Astrocyte of the hippocampus (primary cell): ENCODE measurements around the gene MYH8.
A peak's percentile ranks its signal among the peaks of the same experiment; 100 is the strongest.

Source experiments
- DNase-seq: peaks from one replicate; pipeline ENCODE4 v3.0.0; 2011; ENCODE audit warnings: low read depth, low spot score

The MYH8 gene

DNA sequence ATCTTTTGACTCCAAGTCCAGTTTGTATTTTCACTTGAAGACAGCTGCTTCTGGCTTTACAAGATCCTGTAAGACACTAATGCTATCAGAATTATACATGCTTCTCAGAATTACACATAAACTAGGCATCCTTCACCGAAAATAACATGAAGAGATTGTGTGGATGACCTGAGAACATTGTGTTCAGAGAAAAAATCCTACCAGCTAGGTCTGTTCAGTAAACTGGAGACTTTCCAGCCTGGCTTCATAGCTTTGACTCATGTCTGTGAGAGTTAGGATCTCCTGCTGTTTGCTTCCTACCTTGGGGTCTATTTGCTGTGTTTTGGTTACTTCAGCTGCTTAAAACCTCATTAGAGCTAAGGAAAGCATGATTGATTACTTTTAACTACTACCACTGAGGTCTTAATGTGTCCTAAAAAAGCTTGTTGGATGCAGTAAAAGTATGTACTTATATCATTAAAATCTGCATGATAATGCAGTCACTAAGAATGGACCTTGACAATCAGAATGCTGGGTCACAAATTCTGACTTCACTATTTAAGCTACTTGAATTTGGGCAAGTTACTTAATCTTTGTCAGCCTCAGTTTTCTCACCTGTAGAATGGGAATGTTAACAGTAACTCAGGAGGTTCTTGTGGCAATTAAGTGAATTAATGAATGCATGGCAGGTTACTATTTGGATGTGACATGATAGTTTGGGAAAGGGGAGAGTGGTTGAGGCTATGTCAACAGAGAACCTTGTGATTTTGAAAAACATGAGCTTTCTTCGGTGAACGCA, 40.9 kb downstream of the MYH8 start:
- peak; percentile 16 for DNase-seq

DNA sequence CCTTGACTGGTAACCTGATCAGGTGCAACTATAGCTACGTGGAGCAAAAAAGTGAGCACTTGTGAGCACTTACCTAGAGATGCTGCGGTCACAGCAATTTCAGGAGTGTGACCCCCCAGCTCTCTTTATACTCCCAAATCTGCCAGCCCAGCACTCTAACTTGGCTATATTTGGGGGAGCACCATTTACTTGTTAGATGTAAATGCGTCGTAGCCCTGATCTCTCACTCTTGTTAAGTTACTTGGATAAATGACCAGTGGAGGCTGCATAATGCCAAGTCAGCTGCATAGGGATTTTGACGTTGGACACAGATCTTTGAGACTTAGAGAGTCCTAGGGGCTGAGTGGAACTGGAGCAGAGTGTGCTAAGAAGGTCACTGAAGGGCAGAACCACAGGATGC, 48.8 kb downstream of the MYH8 start, which contains the start of gene MYH13:
Gene MYH13 (minus strand): TSS at position 101 of the 400 bp plus-strand sequence. CDS start 8,476 bp downstream, outside the sequence.
- no peak for DNase-seq

DNA sequence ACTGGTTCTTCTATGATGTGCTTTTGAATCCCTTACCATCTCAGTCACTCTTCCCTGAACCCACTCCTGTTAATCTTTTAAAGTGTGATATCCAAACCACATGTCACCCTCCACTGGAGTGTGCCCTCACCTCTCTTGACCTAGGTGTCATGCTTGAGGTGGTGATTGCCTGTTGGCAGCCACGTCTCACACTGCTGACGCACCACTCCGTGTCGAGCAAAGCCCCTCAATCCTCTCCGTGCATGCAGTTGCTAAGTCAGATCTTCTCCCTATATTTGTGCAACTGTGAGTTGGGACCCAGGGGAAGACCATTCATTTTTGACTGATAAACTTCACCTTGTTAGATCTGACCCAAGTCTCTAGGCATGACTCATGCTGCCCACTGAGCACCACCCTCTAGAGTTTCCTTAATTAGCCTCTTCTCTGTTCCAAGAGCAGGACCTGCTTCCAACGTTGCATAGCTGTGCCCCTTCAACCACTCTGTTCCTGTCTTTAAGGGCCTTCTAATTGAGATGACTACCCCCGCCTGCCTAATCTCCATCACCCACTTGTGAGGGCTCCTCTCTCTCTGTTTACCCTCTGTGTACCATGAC, 51.6 kb downstream of the MYH8 start:
- no peak for DNase-seq

DNA sequence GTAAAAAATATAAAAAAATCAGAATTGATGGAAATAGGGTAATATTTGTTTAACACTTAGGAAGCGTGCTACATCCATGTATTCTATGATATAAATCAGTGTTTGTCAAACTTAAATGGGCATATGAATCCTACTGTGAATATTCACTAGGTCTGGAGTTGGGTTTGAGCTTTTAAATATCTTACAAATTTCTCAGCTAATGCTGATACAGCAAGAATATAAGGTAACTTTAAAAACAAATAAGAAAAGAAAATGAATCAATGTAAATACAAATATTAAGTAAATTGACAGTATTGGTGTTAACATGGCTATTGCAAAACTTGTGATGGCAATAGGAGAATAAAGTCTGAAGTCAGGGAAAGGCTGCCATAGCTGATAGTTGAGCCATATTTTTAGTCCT, 52.5 kb downstream of the MYH8 start:
- DNase-seq, result no peak

DNA sequence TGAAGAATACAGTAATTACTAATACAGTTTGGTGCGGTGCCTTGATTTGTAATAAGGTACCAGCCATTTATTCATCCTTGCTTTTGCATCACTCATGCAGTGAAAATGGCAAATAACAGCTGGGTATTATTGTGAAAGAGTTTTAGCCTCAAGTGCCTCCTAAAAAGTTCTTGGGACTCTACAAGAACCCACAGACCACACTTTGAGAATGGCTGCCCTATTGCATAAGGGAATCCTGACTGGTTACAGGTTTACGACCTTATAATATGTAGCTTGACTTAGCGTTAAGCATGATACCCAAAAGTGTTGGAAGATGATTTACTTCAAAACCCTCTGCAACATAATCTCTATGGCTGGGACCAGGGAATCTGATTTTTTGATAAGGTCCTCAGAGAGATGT, 53.2 kb downstream of the MYH8 start:
- no peak for DNase-seq

DNA sequence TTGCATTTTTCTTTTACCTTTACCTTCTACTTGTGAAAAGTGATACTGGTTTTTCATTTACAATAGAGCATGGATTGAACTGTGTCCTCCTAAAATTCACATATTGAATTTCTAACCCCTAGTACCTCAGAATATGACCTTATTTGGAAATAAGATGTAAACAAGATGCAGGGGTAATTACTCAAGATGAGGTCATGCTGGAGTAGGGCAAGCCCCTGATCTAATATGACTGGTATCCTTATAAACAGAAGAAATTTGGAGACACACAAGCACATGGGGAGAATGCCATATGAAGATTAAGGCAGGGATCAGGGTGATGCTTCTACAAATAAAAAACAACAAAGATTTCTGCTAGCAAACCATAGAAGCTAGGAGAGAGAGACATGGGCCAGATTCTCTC, 61.2 kb downstream of the MYH8 start:
- no peak for DNase-seq

DNA sequence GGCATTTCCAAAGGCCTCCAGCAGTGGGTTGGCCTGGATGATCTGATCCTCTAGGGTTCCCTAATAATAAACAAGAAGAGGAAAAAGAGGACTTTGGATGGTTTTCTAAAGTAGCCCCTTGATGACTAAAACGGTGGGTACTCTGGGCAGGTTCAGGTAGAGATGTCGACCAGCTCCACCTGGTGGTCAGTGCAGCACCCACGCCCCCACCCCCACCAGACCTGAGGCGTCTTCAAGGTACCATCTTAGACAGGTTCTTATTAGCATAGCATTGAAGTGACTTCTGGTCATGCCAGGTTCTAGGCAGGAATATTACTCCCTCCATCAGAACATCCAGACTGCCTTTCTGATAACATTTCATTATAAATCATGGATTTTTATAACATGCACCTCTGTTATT, 64.0 kb downstream of the MYH8 start:
- DNase-seq, result no peak

DNA sequence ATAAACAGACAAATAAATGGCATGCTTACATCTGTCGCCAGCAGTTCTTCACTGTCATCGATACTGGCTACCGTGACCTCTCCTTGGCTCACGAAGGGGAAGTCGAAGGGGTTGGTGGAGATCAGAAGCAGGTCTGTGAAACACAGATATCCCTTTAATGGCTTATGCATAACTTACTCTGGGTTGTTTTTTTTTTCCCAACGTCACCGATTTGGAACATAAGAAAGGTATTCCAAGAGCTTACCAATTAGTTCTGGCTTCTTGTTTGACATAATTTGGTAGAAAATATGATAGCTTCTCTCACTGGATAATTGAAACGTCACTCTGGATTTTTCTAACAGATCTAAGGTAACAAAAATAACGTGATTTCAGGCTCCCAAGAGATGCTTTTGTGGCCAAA, 67.1 kb downstream of the MYH8 start:
- DNase-seq, result no peak

DNA sequence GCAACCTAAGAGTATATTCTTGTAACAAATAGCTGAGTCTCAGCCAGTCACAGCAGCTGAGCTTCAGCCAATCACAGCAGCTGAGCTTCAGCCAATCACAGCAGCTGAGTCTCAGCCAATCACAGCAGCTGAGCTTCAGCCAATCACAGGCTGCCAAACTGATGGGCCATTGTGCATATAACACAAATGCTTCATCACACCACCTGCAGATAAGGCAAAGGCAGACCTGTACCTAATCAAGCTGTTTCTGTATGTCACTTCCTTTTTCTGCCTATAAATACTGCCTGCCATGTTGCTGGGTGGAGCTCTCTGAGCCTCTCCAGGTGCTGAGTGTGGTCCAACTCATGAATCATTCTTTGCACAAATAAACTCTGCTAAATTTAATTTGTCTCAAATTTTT, 68.9 kb downstream of the MYH8 start:
- no peak for DNase-seq

DNA sequence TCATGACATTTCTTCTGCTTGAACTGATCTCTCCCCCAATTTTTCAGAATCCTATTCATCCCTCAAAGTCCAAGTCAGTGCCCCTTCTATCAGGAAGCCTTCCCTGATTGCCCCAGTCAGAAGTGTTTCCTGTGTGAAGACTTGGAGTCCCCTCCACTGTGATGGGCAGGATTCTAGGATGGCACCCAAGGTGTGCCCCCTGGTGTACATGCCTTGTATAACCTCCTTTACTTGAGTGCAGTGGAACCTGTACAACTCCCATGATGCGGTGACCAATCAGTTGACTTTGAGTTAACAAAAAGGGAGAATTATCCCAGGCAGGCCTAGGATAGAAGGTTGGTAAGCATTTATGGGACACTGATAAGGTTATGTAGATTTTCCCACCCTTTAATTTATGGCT, 72.3 kb downstream of the MYH8 start:
- no peak for DNase-seq

DNA sequence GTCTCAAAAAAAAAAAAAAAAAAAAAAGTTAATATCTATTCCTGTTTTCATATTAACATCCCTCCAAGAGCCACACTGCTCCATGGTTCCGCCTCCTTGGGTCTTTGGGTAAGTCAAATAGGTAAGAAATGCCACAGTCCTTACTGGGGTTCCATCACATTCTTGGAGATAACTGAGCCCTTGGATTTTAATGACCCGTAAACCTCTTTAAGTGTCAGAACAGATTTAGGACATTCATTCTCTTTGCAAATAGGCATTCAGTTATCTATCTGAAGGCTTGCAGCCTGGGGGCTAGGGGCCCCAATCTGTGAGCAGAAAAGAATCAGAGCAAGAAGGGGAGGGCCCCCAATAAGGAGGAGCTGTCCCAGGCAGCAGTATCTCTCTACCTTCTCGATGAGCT, 76.9 kb downstream of the MYH8 start:
- no peak for DNase-seq
